Stimulated activated CD8-positive, alpha-beta memory T cell treated with anti-CD3 and anti-CD28 coated beads, Interleukin-4, amount 100 ng/mL, for 48 hours (primary cell): ENCODE data around the gene LHX5.

Experiments used
- DNase-seq: peaks from one replicate; pipeline ENCODE4 v3.0.0-alpha.2; 2020

The LHX5 gene

GRCh38 chr12:113477171-113477841 lies 5.6 kb upstream of the LHX5 start:
- no peak for DNase-seq

DNA sequence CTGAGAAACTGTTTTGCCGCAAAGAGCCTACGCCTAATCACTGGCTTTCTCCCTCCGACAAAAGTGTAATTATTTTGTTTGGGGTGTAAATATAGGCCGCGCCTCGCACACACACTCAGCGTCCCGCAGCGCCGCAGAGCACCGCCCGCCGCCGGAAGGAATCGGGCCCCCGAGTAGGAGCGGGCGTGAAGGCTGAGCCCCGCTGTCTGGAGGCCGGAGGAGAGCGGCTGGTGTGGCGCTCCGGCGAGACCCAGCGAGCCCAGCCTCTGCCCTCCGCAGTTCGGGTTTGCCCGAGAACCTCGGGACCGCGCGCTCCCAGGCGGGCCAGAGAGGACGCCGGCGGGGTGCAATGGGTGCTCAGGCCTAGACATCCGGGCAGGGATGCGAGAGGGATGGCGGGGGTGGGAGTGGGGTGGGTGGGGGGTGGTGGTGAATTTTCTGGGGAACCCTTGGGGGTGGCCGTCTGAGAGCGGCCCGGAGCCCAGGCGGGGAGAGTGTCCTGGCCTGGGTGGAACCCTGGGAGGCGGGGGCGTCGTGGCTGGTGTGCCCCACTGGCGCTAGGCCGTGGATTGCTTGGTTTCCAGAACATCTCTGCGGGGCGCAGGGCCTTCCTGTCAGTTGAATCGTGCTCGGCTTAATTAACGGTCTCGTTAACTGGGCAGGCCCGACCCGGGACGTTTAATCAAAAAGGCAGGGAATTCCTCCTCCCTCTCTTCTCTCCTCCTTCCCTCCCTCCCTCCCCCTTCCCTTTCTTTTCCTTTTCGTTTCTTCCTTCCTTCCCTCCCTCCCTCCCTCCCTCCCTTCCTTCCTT lies 4.7 kb upstream of the LHX5 start:
- no peak for DNase-seq

DNA sequence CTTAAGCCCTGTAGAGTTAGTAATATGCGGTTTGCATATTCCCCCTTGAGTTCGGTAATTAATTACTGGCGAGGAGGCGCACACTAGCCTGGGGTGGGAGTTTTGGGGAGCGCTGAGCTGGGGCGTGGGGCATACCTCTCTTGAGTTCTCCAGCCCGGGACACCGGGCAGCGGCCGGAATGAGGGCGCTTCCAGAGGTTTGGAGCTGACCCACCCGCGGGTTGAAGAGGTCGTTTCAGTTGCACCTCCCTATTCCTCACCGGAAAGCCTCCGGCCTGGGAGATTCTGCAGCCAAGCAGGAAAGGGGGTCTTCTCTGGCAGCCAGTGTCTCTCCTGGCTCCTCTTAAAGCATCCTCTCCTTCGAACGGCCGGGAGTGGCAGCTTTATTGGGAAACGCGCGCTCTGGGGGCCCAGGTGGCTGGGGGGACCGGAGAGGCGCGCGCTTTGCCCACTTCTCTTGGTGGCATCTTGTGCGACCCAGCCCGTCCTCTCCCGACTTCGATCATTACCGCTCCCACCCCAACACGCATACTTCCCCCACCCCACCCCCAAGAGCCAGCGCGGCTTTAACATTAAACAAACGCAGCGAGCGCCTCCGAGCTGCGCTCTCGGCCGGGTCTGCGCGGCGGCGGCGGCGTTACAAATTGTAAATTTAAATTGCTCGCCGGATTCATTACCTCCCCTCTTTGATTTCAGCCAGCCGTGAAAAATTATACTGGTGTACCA lies 3.9 kb upstream of the LHX5 start:
- DNase-seq = no peak

DNA sequence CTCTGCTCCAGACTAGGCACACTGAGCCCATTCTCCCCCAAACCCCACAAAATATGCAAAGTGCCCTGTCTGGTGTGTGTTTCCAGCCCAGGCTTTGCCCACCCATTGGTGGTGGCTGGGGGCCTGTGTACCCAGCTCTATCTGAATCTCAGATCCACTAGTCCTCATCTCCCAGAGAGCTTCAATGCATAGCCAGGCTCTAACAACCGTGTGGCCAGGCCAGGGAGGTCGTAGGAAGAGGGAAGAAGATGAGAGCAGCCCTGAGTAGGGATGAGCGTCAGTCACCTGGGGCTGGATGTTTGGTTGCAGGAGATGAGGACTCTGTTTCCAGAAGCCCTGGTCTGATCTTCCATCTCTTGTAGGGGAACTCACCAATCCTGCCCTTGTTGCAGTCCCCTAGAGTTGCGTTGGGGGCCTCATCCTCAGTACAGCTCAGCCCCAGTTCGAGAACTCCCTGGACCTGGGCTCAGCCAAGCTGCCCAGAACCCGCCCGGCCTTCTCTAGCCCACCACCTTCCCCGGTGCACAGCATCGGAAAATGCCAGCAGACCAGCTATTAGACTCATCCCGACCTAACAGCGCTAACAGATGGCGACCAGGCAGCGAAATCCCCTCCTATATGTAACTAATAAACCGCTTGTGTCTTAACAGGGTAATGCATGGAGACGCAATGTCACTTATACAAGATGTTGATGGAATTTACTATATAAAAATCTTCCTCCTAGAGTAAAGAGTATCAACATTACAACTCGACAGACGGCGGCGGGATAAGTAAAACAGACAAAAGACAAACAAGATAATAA lies 3.2 kb upstream of the LHX5 start:
- DNase-seq = no peak

DNA sequence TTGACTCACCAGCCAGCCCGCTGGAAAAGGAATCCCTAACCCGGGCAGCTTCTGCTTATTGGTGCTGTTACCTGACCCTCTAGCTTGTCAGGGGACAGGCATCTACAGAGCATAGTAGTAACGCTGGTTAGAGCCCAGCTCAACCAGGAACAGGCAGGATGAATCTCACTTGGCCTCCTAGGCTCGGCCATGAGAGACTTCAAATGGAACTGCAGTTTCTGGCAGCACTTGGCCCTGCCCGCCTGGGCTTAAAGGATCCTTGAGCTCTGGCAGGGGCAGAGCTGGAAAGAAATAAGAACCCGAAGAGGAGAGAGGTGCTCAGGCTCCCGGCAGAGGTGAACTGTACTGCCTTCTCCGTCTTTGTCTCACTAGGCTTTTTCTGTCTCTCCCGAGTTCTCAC lies 2.3 kb upstream of the LHX5 start:
- no peak for DNase-seq

DNA sequence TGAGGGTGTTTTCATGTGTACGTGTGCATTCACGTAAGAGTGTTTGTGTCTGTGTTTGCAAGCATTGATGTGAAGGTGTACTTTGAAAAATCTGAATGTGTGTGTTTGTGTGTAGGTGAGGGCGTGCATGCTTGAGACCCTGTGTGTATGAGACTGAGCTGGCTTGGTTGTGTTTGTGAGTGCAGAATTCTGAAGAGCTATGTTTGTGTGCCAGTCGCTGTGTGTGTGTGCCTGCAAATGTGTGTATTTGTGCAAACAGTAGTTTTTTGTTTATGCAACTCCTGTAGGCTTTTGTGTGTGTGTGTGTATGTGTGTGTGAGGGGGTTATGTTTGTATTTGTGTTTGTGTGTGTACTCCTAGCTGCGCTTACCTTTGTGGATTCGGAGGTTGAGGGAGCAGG lies 1.7 kb upstream of the LHX5 start:
- DNase-seq = no peak

- DNase-seq = no peak
Measured at GRCh38 chr12:113472191-113473121, 785 bp upstream of the LHX5 start.

DNA sequence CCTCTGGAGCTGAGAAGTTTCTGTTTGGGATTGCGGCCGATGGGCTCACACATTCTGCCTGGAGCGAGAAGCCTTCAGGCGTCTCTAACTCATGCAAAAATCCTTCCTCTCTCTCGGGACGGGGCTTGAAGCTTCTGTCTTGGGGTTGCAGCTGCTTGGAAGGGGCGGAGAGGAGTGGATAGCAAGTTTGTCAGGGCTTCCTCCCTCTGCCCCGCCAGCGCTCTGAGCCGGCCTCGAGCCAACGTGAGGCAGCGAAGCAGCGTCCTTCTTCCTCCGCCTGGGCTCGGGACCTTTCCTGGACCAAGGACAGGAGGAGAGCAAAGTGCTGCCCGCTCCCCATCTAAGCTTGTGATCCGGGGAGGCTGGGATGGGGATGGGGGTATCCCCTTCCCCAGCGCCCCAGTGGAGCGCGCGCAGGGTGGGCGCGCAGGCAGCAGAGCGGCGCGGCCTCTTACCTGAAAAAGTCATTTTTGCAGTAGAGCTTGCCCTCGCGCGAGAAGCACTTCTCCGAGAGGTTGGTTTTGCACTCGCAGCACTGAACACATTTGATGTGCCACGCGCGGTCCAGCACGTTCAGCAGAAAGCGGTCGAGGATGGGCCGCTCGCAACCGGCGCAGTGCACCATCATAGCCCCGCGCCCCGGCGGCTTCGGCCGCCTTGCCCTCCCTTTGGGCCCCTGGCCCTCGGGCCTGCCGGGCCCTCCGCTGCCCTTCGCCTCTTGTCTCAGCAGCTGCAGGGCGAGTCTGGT lies 626 bp downstream of the LHX5 start:
- no peak for DNase-seq

- no peak for DNase-seq
Measured at GRCh38 chr12:113469949-113470743, 1.5 kb downstream of the LHX5 start.

DNA sequence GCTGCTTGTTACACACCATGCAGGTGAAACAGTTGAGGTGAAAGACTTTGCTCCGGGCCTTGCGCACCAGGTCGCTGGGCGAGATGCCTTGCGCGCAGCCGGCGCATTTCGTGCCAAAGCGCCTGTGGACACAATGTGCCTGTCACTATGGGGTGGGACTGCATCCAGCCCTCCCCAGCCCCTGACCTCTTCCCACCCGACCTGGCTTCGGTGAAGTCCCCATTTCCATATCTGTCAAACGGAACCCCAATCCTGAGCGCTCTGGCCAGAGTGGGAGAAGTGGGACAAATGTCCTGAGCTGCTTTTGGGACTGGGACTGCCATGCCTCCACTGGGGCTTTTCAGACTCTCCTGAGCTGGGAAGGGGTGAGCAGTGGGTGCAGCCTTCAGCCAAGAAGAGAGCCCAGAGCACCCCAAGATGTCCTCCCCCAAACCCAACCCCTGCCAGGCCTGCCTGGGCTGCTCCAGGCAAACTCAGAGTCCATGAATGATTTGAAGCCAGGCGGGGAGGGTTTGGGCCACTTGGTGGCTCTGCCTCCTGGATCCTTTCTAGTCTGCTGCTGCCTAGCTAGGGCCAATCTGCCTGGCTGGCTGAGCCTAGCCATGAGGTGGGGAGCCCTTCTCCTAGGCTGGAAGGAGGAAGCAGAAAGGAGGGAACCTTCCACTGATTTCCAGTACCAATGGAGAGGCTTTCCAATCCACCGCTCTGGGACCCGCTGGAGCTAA lies 2.3 kb downstream of the LHX5 start:
- no peak for DNase-seq

- DNase-seq = no peak
Measured at GRCh38 chr12:113468365-113469223, 3.1 kb downstream of the LHX5 start.

- no peak for DNase-seq
Measured at GRCh38 chr12:113467502-113468364, 3.9 kb downstream of the LHX5 start.

DNA sequence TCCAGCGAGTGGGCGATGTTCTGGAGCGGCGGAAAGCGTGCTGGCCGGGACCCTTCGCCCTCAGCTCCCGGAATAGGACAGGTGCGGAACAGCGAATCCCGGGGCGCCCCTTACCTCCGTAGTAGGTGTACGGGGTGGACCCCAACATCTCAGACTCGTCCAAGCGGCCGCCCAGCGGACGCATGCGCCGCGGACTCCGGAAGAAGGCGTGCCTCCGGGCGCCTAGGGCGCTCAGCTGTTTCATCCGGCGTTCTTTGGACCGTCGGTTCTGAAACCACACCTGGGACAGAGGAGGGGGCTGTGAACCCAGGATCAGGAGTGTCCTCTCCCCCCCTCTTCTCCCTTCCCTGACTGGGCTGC lies 4.5 kb downstream of the LHX5 start:
- no peak for DNase-seq

GRCh38 chr12:113466454-113467141 lies 5.1 kb downstream of the LHX5 start:
- DNase-seq = no peak

DNA sequence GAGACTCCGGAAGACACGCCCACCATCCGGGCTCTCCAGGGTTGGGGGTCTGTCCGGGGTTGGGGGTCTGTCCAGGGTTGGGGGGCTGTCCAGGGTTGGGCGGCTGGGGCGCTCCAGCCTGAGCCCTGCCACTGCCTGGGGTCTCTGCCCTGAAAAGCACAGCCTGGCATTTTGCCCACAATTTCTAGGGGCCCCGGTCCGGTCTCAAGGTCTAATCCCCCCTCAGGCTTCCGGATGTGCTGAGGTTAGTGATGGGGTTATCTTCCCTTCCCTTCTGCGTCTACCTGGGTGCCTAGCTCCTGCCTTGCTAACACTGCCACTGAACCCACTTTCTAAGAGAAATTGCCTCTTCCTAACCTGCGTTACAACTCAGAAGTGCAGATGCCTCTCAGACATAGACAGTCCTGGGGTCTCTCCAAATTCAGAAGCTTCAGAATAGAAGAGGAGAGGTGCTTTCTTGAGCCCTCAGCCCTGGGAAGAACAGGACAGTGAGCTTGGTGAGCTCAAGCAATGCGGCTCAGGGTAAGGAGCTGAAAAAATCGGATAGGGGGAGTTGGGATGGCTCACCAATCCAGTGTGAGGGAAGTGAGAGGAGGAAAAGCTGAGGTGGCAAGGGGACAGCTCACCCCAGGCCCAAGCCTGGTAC lies 5.7 kb downstream of the LHX5 start:
- no peak for DNase-seq
